ES-I3 (cell line): ENCODE measurements around the gene DMBT1.

ENCODE experiments used
- H3K36me3 ChIP-seq: 2 replicates; pipeline ENCODE4 v1.6.1; 2013; ENCODE audit warnings: mild to moderate bottlenecking, low read length, control low read depth, moderate library complexity; ENCODE audit not compliant: insufficient read depth
- H3K4me1 ChIP-seq: 2 replicates; pipeline ENCODE4 v1.6.1; 2013; ENCODE audit warnings: mild to moderate bottlenecking, control low read depth, low read length; ENCODE audit not compliant: insufficient read depth
- H3K9ac ChIP-seq: 2 replicates; pipeline ENCODE4 v1.6.1; 2013; ENCODE audit warnings: low read depth, mild to moderate bottlenecking, low read length, moderate library complexity
- H3K9me3 ChIP-seq: 2 replicates; pipeline ENCODE4 v1.6.1; 2013; ENCODE audit warnings: mild to moderate bottlenecking, low read length, moderate library complexity; ENCODE audit not compliant: control insufficient read depth, insufficient read depth

The DMBT1 gene

GRCh38 chr10:122657255-122657654 lies 96.7 kb downstream of the DMBT1 start:
- Histone ChIP-seq H3K36me3 (no peaks in the 10 kb centered on the region), H3K9ac (no peak overlapping the region), H3K9me3 (no peaks in the 10 kb centered on the region), H3K4me1 (no peaks in the 10 kb centered on the region)

DNA sequence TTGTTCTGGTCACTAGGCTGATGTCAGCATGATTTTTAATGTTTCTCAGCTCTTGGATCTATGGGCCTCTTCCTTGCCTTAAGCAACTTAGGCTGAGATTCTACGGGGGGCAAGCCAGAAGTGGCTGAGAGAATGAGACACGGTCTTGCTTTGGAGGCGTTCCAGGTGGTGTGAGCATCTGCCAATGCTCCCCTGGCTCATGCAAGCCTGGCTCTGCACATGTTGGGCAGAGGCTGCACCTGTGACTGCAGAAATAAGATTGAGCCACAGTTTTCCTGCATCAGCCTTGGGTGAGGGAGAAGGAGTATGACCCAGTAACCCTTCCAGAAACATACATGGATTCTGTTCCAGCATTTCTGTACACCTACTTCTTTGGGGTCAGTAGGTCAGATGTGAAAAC lies 97.2 kb downstream of the DMBT1 start:
- Histone ChIP-seq H3K36me3 (no peaks in the 10 kb centered on the region), H3K9me3 (no peaks in the 10 kb centered on the region)

GRCh38 chr10:122658356-122659049 lies 97.9 kb downstream of the DMBT1 start:
- H3K9me3 ChIP-seq, result no peaks in the 10 kb centered on the region
- H3K4me1 ChIP-seq, result no peaks in the 10 kb centered on the region
- H3K9ac ChIP-seq, result no peak overlapping the region
- no peaks in the 10 kb centered on the region for H3K36me3 ChIP-seq

More for the DNA sequence above, 97.2 kb downstream of the DMBT1 start:
- Histone ChIP-seq H3K9ac (no peak overlapping the region), H3K4me1 (no peaks in the 10 kb centered on the region)

DNA sequence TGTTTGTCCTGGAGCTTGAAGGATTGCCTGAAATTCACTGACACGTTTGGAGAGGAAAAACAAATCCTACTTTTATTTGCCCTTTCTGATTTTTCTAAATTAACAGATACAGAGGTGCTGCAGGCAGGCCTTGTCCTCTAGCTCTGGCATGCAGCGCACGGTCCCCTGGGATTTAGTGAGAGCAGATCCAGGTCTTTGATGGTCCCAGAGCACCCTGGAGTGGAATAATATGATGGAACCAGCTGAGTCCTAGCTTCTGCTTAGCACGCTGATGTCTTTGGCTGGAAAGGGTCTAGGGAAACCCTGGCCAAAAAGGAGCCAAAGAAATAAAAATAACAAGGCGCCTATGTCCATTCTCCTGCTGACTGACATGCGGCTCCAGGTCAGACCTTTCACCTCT lies 98.6 kb downstream of the DMBT1 start:
- no peaks in the 10 kb centered on the region for H3K9me3 ChIP-seq
- no peaks in the 10 kb centered on the region for H3K36me3 ChIP-seq
- H3K9ac ChIP-seq, result no peak overlapping the region
- no peaks in the 10 kb centered on the region for H3K4me1 ChIP-seq

DNA sequence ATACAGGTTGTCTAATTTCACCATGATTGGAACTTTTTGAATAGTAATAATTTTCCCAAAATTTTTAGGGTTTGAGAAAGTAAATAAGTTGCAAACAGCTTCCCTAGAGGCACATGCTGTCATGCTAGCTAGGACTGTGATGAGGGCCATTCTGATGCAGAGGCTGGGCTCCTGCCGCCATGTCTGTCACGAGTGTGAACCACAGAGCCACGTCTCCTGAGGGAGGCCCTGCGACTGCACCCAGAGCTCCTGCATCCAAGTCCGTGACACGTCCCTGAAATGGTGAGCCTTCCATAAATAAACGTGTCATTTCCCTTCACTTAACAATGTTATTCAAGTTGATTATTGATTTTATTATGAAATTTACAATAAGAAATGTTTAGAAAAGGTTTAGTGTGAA lies 99.1 kb downstream of the DMBT1 start:
- no peaks in the 10 kb centered on the region for H3K4me1 ChIP-seq
- no peaks in the 10 kb centered on the region for H3K9me3 ChIP-seq
- H3K36me3 ChIP-seq, result no peaks in the 10 kb centered on the region
- no peak overlapping the region for H3K9ac ChIP-seq

GRCh38 chr10:122660696-122661095 lies 100.1 kb downstream of the DMBT1 start:
- no peak overlapping the region for H3K9ac ChIP-seq
- no peaks in the 10 kb centered on the region for H3K36me3 ChIP-seq
- no peaks in the 10 kb centered on the region for H3K4me1 ChIP-seq
- H3K9me3 ChIP-seq, result no peaks in the 10 kb centered on the region

DNA sequence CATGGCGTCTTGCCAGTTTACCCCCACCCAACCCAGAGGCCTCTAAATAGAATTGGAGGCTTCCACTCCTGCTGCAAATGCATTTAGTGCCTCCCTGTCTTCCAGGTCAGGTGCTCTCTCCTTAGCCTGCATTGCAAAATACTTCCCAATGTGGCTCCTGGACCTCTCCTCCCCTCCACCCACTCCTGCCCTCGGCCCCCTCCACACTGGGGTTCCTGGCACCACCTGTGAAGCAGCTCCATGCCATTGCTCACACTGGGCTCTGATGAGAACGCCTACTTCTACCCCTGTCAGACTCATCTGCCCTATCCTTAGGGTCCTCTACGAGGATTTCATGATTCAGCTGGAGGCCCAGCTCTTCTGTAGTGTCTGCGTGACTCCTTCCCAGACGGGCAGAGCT lies 101.7 kb downstream of the DMBT1 start:
- H3K4me1 ChIP-seq, result no peaks in the 10 kb centered on the region
- no peaks in the 10 kb centered on the region for H3K36me3 ChIP-seq
- no peaks in the 10 kb centered on the region for H3K9me3 ChIP-seq
- H3K9ac ChIP-seq, result no peak overlapping the region

- Histone ChIP-seq H3K36me3 (no peaks in the 10 kb centered on the region), H3K9ac (no peak overlapping the region), H3K4me1 (no peaks in the 10 kb centered on the region), H3K9me3 (no peaks in the 10 kb centered on the region)
Observed at GRCh38 chr10:122663516-122664130, 103.1 kb downstream of the DMBT1 start.

DNA sequence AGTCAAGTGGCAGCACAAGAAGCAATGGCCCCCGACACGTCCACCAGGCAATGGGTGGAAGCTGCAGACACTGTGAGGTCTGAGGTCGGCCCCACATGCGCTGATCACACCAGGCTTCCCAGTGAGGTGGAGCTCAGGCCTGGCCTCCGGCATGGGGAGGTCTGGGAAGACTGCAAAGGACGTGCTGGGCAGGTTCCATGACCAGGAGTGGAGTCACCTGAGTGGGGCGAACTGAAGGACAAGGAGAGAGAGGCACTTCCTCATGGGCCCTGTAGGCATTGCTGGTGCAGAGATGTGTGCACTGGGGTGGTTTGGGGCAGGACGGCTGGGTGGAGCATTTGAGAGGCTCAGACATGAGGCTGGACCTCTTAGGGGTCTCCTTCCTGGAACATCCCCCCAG lies 103.9 kb downstream of the DMBT1 start:
- Histone ChIP-seq H3K9me3 (no peaks in the 10 kb centered on the region), H3K36me3 (no peaks in the 10 kb centered on the region), H3K4me1 (no peaks in the 10 kb centered on the region), H3K9ac (no peak overlapping the region)

- H3K9me3 ChIP-seq, result no peaks in the 10 kb centered on the region
- no peaks in the 10 kb centered on the region for H3K4me1 ChIP-seq
- H3K9ac ChIP-seq, result no peak overlapping the region
- H3K36me3 ChIP-seq, result no peaks in the 10 kb centered on the region
Observed at GRCh38 chr10:122665329-122665860, 104.8 kb downstream of the DMBT1 start.

- Histone ChIP-seq H3K36me3 (no peaks in the 10 kb centered on the region), H3K9ac (no peak overlapping the region), H3K9me3 (no peaks in the 10 kb centered on the region), H3K4me1 (no peaks in the 10 kb centered on the region)
Observed at GRCh38 chr10:122665946-122666345, 105.4 kb downstream of the DMBT1 start.

- H3K9ac ChIP-seq, result no peak overlapping the region
- H3K36me3 ChIP-seq, result no peaks in the 10 kb centered on the region
- no peaks in the 10 kb centered on the region for H3K4me1 ChIP-seq
- no peaks in the 10 kb centered on the region for H3K9me3 ChIP-seq
Observed at GRCh38 chr10:122669045-122669444, 108.5 kb downstream of the DMBT1 start.

- no peaks in the 10 kb centered on the region for H3K4me1 ChIP-seq
- H3K36me3 ChIP-seq, result no peaks in the 10 kb centered on the region
- no peaks in the 10 kb centered on the region for H3K9me3 ChIP-seq
- no peak overlapping the region for H3K9ac ChIP-seq
Observed at GRCh38 chr10:122669842-122670241, 109.3 kb downstream of the DMBT1 start.

- Histone ChIP-seq H3K9ac (no peak overlapping the region), H3K4me1 (no peaks in the 10 kb centered on the region), H3K36me3 (no peaks in the 10 kb centered on the region), H3K9me3 (no peaks in the 10 kb centered on the region)
Observed at GRCh38 chr10:122671355-122671754, 110.8 kb downstream of the DMBT1 start.

GRCh38 chr10:122672655-122673054 lies 112.1 kb downstream of the DMBT1 start:
- Histone ChIP-seq H3K4me1 (no peaks in the 10 kb centered on the region), H3K9ac (no peak overlapping the region), H3K36me3 (no peaks in the 10 kb centered on the region), H3K9me3 (no peaks in the 10 kb centered on the region)
